Liver (tissue), 9 donors: ENCODE data around the gene ORMDL3. TPM values are rescaled to one million over a fixed set of nuclear protein-coding genes. Genes with fewer than 3 reads are reported as not detected.

Experiments
- DNase-seq: peaks from one replicate; pipeline ENCODE4 v3.0.0-alpha.2; 2017; ENCODE audit warnings: low spot score
- H3K27ac ChIP-seq, 2 donors: one replicate each; pipeline ENCODE4 v1.7.0; 2013; ENCODE audit warnings: inconsistent platforms in 2 of 2, low read length in 2 of 2, control low read depth in 1 of 2, low read depth in 1 of 2, mild to moderate bottlenecking in 1 of 2
- H3K27me3 ChIP-seq, 4 donors: one replicate each; pipeline versions ENCODE4 v1.6.1 to v1.7.0; 2013; ENCODE audit warnings: low read length in 3 of 4, inconsistent platforms in 1 of 4, mild to moderate bottlenecking in 1 of 4, moderate library complexity in 1 of 4; ENCODE audit not compliant: control insufficient read depth in 4 of 4, insufficient read depth in 4 of 4
- H3K36me3 ChIP-seq, 4 donors: one replicate each; pipeline versions ENCODE4 v1.6.1 to v1.7.0; 2013; ENCODE audit warnings: low read length in 3 of 4, mild to moderate bottlenecking in 3 of 4, low read depth in 1 of 4, moderate library complexity in 1 of 4; ENCODE audit not compliant: control insufficient read depth in 4 of 4, insufficient read depth in 3 of 4
- H3K4me1 ChIP-seq, 4 donors: one replicate each; pipeline versions ENCODE4 v1.6.1 to v1.7.0; 2013; ENCODE audit warnings: low read length in 3 of 4, mild to moderate bottlenecking in 3 of 4, moderate library complexity in 1 of 4; ENCODE audit not compliant: control insufficient read depth in 4 of 4, insufficient read depth in 4 of 4
- H3K4me3 ChIP-seq, 3 donors: one replicate each; pipeline versions ENCODE4 v1.6.1 to v1.7.0; 2013; ENCODE audit warnings: low read length in 3 of 3, control low read depth in 1 of 3, low read depth in 1 of 3, mild to moderate bottlenecking in 1 of 3
- H3K9ac ChIP-seq, 2 donors: one replicate each; pipeline ENCODE4 v1.7.0; 2013; ENCODE audit warnings: low read length in 2 of 2, mild to moderate bottlenecking in 2 of 2, moderate library complexity in 2 of 2, control low read depth in 1 of 2, low read depth in 1 of 2
- H3K9me3 ChIP-seq, 4 donors: one replicate each; pipeline versions ENCODE4 v1.6.1 to v1.7.0; 2013; ENCODE audit warnings: low read length in 3 of 4; ENCODE audit not compliant: control insufficient read depth in 4 of 4
- ATF3 ChIP-seq: IDR thresholded peaks from 2 replicates; pipeline ENCODE4 v1.6.1; 2016; ENCODE audit warnings: antibody characterized with exemption
- CTCF ChIP-seq: fragments of 150-350 bp; IDR thresholded peaks from 2 replicates; pipeline ENCODE4 v1.5.1; 2017; ENCODE audit warnings: improper control_type of control experiment, low read depth, low read length; ENCODE audit not compliant: missing input control
- EGR1 ChIP-seq, 2 donors: IDR thresholded peaks; 2 replicates each; pipeline ENCODE4 v1.6.1; 2016 to 2018; ENCODE audit warnings: antibody characterized with exemption in 2 of 2, low read depth in 2 of 2
- FOXA1 ChIP-seq: IDR thresholded peaks from 2 replicates; pipeline ENCODE4 v1.6.1; 2016; ENCODE audit warnings: antibody characterized with exemption
- FOXA2 ChIP-seq: IDR thresholded peaks from 2 replicates; pipeline ENCODE4 v1.6.1; 2016; ENCODE audit warnings: antibody characterized with exemption
- GABPA ChIP-seq, 2 donors: IDR thresholded peaks in 1 of 2; conservative IDR thresholded peaks in 1 of 2; 2 replicates each; pipeline ENCODE4 v1.6.1; 2016; ENCODE audit warnings: antibody characterized with exemption in 2 of 2, mild to moderate bottlenecking in 1 of 2, moderate library complexity in 1 of 2
- HNF4A ChIP-seq, 2 donors: conservative IDR thresholded peaks; 2 replicates each; pipeline ENCODE4 v1.6.1; 2016; ENCODE audit warnings: antibody characterized with exemption in 2 of 2, mild to moderate bottlenecking in 2 of 2
- HNF4G ChIP-seq: IDR thresholded peaks from 2 replicates; pipeline ENCODE4 v1.6.1; 2016; ENCODE audit warnings: antibody characterized with exemption
- JUND ChIP-seq, 2 donors: IDR thresholded peaks; 2 replicates each; pipeline ENCODE4 v1.6.1; 2016; ENCODE audit warnings: antibody characterized with exemption in 2 of 2
- MAX ChIP-seq: IDR thresholded peaks from 2 replicates; pipeline ENCODE4 v1.6.1; 2016; ENCODE audit warnings: antibody characterized with exemption
- RAD21 ChIP-seq, 2 donors: IDR thresholded peaks; 2 replicates each; pipeline ENCODE4 v1.6.1; 2016; ENCODE audit warnings: antibody characterized with exemption in 2 of 2, mild to moderate bottlenecking in 2 of 2
- REST ChIP-seq: IDR thresholded peaks from 2 replicates; pipeline ENCODE4 v1.6.1; 2016; ENCODE audit warnings: antibody characterized with exemption, mild to moderate bottlenecking
- RXRA ChIP-seq, 2 donors: IDR thresholded peaks; 2 replicates each; pipeline ENCODE4 v1.6.1; 2017 to 2018; ENCODE audit warnings: antibody characterized with exemption in 2 of 2, mild to moderate bottlenecking in 1 of 2
- SP1 ChIP-seq: IDR thresholded peaks from 2 replicates; pipeline ENCODE4 v1.6.1; 2018; ENCODE audit warnings: antibody characterized with exemption, mild to moderate bottlenecking
- TAF1 ChIP-seq: conservative IDR thresholded peaks from 2 replicates; pipeline ENCODE4 v1.6.1; 2016; ENCODE audit warnings: antibody characterized with exemption, mild to moderate bottlenecking
- YY1 ChIP-seq: IDR thresholded peaks from 2 replicates; pipeline ENCODE4 v1.6.1; 2016; ENCODE audit warnings: antibody characterized with exemption, mild to moderate bottlenecking
- ZBTB33 ChIP-seq: IDR thresholded peaks from 2 replicates; pipeline ENCODE4 v1.6.1; 2016; ENCODE audit warnings: antibody characterized with exemption
- WGBS: extraction: QIAGEN DNeasy Blood & Tissue Kit; methylation state at CpG from one replicate; pipeline ENCODE4 v1.1.7; 2013; 5-methylcytosine and 5-hydroxymethylcytosine counted together
- polyA plus RNA-seq, 2 donors: library from polyadenylated mRNA; stranded (reverse) in 1 of 2; unstranded in 1 of 2; fragments of 200-250 nt in 1 of 2; fragments of >200 nt in 1 of 2; fragmentation: Nextera tagmentation in 1 of 2; extraction: Ambion mirVana in 1 of 2; gene quantifications; one replicate each; pipeline versions ENCODE4 v1.2.1 to v1.2.3, GENCODE V29; 2013 to 2015
- total RNA-seq, 2 donors: library from RNA; depleted of rRNA; stranded (reverse); fragments of >200 nt; gene quantifications; one replicate each; pipeline ENCODE4 v1.2.3, GENCODE V29; 2014
- donor health status: healthy.
- donor health status: healthy.
- donor health status: healthy.
- donor health status: healthy.
- donor health status: healthy.

ORMDL3 gene
- total and polyA plus RNA-seq, 4 donors: 71.0 to 141 (median 125) TPM

- Histone ChIP-seq H3K9ac (no peak overlapping the region), H3K27me3 (no peaks in the 10 kb centered on the region), H3K4me3 (no peak overlapping the region), H3K36me3 (no peaks in the 10 kb centered on the region), H3K9me3 (no peaks in the 10 kb centered on the region), H3K27ac (no peak overlapping the region), H3K4me1 (peaks cover 3 to 16% (median 11%) of the 10 kb centered on the region in 4 donors)
- WGBS: 66% methylated on average over 8 of the region's 8 CpGs
- TF ChIP-seq GABPA (IDR thresholded peaks at IDR 0.05 in 1 of 2, conservative IDR thresholded peaks at IDR 0.05 in 1 of 2): no peak
- no peak for TF ChIP-seq RXRA (IDR thresholded peaks at IDR 0.05)
- no peak for TF ChIP-seq RAD21 (IDR thresholded peaks at IDR 0.05)
- no peak for DNase-seq
Measured at GRCh38 chr17:39938140-39938869, 10.9 kb upstream of the ORMDL3 start.

- no peaks in the 10 kb centered on the region for H3K27me3 ChIP-seq
- H3K27ac ChIP-seq: no peak overlapping the region
- H3K36me3 ChIP-seq: no peaks in the 10 kb centered on the region
- H3K4me1 ChIP-seq: peaks cover 3 to 16% (median 10%) of the 10 kb centered on the region in 4 donors
- H3K4me3 ChIP-seq: no peak overlapping the region
- H3K9me3 ChIP-seq: no peaks in the 10 kb centered on the region
- TF ChIP-seq ATF3 (no peak), RAD21 (IDR thresholded peaks at IDR 0.05) (no peak), TAF1 (no peak), JUND (IDR thresholded peaks at IDR 0.05) (no peak), EGR1 (IDR thresholded peaks at IDR 0.05; ENCODE audit: low read depth in 2 of 2) (no peak), REST (no peak), FOXA1 (no peak), ZBTB33 (no peak), HNF4G (no peak)
- 96% methylated on average over 3 of the region's 3 CpGs for WGBS
- H3K9ac ChIP-seq: no peak overlapping the region
- no peak for DNase-seq
Measured at GRCh38 chr17:39937447-39937846, 10.0 kb upstream of the ORMDL3 start.

GRCh38 chr17:39935909-39936308, 8.5 kb upstream of the ORMDL3 start:
- H3K4me1 ChIP-seq: peaks cover 3 to 16% (median 10%) of the 10 kb centered on the region in 4 donors
- DNase-seq: no peak
- no peaks in the 10 kb centered on the region for H3K36me3 ChIP-seq
- H3K4me3 ChIP-seq: no peak overlapping the region
- no peak overlapping the region for H3K9ac ChIP-seq
- no peak overlapping the region for H3K27ac ChIP-seq
- no peaks in the 10 kb centered on the region for H3K27me3 ChIP-seq
- WGBS: 92% methylated on average over 3 of the region's 3 CpGs
- no peaks in the 10 kb centered on the region for H3K9me3 ChIP-seq
- no peak for TF ChIP-seq MAX
- no peak for TF ChIP-seq JUND (IDR thresholded peaks at IDR 0.05)
- no peak for TF ChIP-seq FOXA1
- no peak for TF ChIP-seq RAD21 (IDR thresholded peaks at IDR 0.05)
- no peak for TF ChIP-seq ZBTB33
- no peak for TF ChIP-seq TAF1
- no peak for TF ChIP-seq GABPA (IDR thresholded peaks at IDR 0.05 in 1 of 2, conservative IDR thresholded peaks at IDR 0.05 in 1 of 2)
- TF ChIP-seq SP1: no peak
- no peak for TF ChIP-seq HNF4A (conservative IDR thresholded peaks at IDR 0.05)
- no peak for TF ChIP-seq RXRA (IDR thresholded peaks at IDR 0.05)
- no peak for TF ChIP-seq FOXA2
- TF ChIP-seq YY1: no peak
- no peak for TF ChIP-seq HNF4G
- TF ChIP-seq CTCF: no peak
